Stimulated activated naive CD8-positive, alpha-beta T cell treated with anti-CD3 and anti-CD28 coated beads, Interleukin-15, amount 100 ng/mL, for 72 hours (primary cell): Measurements from ENCODE around the gene PLA2G4E.
A peak's percentile ranks its signal among the peaks of the same experiment; 100 is the strongest.

Source experiments
- ATAC-seq: fragments of 150-1000 bp; cut with Tn5 transposase; 2 replicates; pipeline ENCODE4 v1.10.0; 2021; ENCODE audit warnings: mild to moderate bottlenecking, moderate library complexity
- DNase-seq, 2 donors: peaks; one replicate each; pipeline ENCODE4 v3.0.0; 2021 to 2022
- H3K27ac Mint-ChIP-seq, 2 donors: one replicate each; pipeline ENCODE4 v1.8.0; 2022; ENCODE audit warnings: mild to moderate bottlenecking in 2 of 2, mixed read lengths in 2 of 2, moderate library complexity in 2 of 2
- H3K27me3 Mint-ChIP-seq: one replicate; pipeline ENCODE4 v1.8.0; 2022; ENCODE audit warnings: mixed read lengths
- H3K4me1 Mint-ChIP-seq: one replicate; pipeline ENCODE4 v1.8.0; 2022; ENCODE audit warnings: mild to moderate bottlenecking, mixed read lengths
- H3K4me3 Mint-ChIP-seq, 2 donors: one replicate each; pipeline ENCODE4 v1.8.0; 2022; ENCODE audit warnings: mild to moderate bottlenecking in 2 of 2, mixed read lengths in 2 of 2, moderate library complexity in 1 of 2
- H3K9me3 Mint-ChIP-seq, 2 donors: one replicate each; pipeline ENCODE4 v1.8.0; 2022; ENCODE audit warnings: mixed read lengths in 2 of 2

PLA2G4E gene

GRCh38 chr15:41968701-41969100, 52.1 kb downstream of the PLA2G4E start:
- peak overlapping the region in 1 of 2 donors; percentile 71 for H3K27ac Mint-ChIP-seq
- peaks cover 73% of the 10 kb centered on the region for H3K4me1 Mint-ChIP-seq
- peaks cover 1% of the 10 kb centered on the region for H3K27me3 Mint-ChIP-seq
- no peak overlapping the region for H3K4me3 Mint-ChIP-seq
- DNase-seq (no peak), ATAC-seq (no peak)
- no peaks in the 10 kb centered on the region for H3K9me3 Mint-ChIP-seq

DNA sequence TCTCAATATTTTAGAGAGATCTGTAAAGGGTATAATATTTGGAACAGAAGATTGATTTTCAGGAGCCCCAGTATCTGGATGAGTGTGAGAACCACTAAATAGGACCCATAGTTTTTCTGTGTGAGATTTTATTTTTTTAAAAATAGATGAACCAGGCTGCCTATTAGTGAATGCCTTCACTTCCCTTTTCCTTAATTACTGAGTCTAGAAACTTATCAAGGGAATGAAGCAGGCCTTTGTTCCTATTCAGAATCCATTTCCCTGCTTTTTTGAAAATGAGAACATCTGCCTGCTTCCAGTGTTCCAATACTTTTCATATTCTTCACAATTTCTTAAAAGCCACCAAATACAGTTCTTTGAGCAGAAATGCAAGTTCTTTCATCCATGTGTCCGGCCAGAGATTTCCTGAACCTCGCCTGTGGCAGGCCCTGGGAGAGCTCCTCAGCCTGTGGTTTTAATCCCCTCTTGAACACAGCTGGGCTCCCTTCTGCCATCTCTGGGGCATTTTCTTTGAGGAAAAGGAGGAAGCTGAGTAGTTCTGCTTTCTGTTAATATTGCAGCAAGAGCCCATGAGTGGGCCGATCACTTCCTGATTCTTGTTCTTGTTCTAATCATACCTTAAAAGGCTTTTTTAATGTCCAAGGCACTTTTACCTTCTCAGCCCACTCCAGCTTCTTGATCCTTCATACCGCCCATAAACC, 53.2 kb downstream of the PLA2G4E start:
- peaks cover 63% of the 10 kb centered on the region for H3K4me1 Mint-ChIP-seq
- DNase-seq (no peak), ATAC-seq (no peak)
- H3K9me3 Mint-ChIP-seq: no peaks in the 10 kb centered on the region
- H3K27ac Mint-ChIP-seq: no peak overlapping the region
- peak overlapping the region in 1 of 2 donors; percentile 6 for H3K4me3 Mint-ChIP-seq
- H3K27me3 Mint-ChIP-seq: no peaks in the 10 kb centered on the region

- H3K9me3 Mint-ChIP-seq: no peaks in the 10 kb centered on the region
- no peak overlapping the region for H3K27ac Mint-ChIP-seq
- no peak overlapping the region for H3K4me3 Mint-ChIP-seq
- DNase-seq (no peak), ATAC-seq (no peak)
- no peaks in the 10 kb centered on the region for H3K27me3 Mint-ChIP-seq
- H3K4me1 Mint-ChIP-seq: peaks cover 64% of the 10 kb centered on the region
These were observed 53.8 kb downstream of the PLA2G4E start for GRCh38 chr15:41966920-41967465.

- H3K4me1 Mint-ChIP-seq: peaks cover 68% of the 10 kb centered on the region
- no peak overlapping the region for H3K4me3 Mint-ChIP-seq
- H3K27me3 Mint-ChIP-seq: no peaks in the 10 kb centered on the region
- no peaks in the 10 kb centered on the region for H3K9me3 Mint-ChIP-seq
- H3K27ac Mint-ChIP-seq: no peak overlapping the region
- ATAC-seq: no peak
- no peak for DNase-seq
These were observed 54.4 kb downstream of the PLA2G4E start for GRCh38 chr15:41966414-41966812.

DNA sequence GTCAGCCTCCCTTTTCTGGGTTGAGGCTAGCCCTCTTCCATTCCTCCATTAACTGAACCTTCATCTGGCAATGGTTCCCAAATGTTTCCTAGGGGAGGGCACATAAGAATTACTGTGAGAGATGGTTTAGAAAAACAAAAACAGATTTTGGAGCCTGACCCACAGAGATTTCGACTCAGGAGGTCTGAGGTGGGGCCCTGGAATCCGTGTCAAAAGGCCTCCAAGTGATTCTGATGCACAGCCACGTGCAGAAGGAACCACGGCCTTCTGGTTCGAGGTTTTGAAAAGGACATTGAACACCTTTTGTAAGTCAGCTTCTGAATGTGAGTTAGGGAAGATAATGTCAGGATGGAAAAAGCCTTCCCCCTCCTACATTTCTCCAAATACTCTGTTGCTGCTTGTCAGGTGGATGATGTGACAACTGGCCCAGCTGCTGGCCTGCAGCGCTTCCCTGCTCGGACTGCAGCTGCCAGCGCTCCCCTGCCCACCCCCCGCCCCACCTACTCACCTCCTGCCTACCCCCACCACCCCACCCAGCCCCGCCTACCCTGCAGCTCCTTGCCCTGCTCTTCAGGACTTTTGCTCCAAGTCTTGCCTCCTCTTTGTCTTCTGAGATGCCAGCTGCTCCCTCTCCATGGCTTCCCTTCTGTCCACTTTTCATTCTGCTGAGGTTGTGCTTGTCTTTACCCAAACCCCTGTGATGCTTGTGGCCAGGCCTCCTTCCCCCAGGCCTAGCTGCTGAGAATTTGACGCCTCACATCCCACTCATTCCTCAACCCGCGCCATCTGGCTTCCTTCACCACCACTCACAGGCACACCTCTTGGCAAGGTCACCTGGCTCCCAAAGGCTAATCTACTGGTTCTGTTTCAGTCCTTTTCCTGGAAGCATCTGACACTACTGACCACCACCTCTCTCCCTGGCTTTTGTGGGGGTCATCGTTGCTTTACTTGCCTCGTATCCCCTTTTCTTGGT, 55.1 kb downstream of the PLA2G4E start:
- peaks cover 62% of the 10 kb centered on the region for H3K4me1 Mint-ChIP-seq
- DNase-seq: no peak
- no peaks in the 10 kb centered on the region for H3K9me3 Mint-ChIP-seq
- H3K4me3 Mint-ChIP-seq: no peak overlapping the region
- no peak for ATAC-seq
- peak overlapping the region in 1 of 2 donors; percentile 68 for H3K27ac Mint-ChIP-seq
- no peaks in the 10 kb centered on the region for H3K27me3 Mint-ChIP-seq

GRCh38 chr15:41961595-41962202, 59.1 kb downstream of the PLA2G4E start:
- no peaks in the 10 kb centered on the region for H3K9me3 Mint-ChIP-seq
- DNase-seq (no peak), ATAC-seq (no peak)
- H3K4me1 Mint-ChIP-seq: peaks cover 38% of the 10 kb centered on the region
- H3K27ac Mint-ChIP-seq: no peak overlapping the region
- no peaks in the 10 kb centered on the region for H3K27me3 Mint-ChIP-seq
- no peak overlapping the region for H3K4me3 Mint-ChIP-seq

- Mint-ChIP-seq H3K9me3 (no peaks in the 10 kb centered on the region), H3K27ac (no peak overlapping the region), H3K4me1 (peaks cover 32% of the 10 kb centered on the region), H3K4me3 (no peak overlapping the region), H3K27me3 (no peaks in the 10 kb centered on the region)
- ATAC-seq (no peak), DNase-seq (no peak)
These were observed 59.8 kb downstream of the PLA2G4E start for GRCh38 chr15:41961001-41961518.

DNA sequence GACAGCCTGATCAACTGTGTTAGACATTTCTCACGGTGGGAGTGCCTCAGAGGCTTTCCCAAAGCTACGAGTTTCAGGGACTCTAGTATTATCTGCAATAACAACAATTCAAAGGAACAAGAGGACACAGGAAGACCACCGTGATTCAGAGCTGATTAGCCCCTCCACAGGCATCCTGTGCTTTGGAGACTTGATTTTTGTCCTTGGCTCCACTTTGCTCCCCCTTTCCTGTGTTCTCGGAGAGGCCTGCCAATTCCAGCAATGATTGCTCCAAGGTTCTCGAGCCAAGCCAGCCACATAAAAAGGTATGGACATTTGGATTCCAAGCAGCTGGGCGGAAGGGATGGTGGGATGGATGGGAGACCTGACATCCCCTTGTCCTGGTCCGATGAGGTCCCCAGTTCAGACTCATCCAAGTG, 62.8 kb downstream of the PLA2G4E start:
- Mint-ChIP-seq H3K27me3 (no peaks in the 10 kb centered on the region), H3K4me3 (no peak overlapping the region), H3K9me3 (no peaks in the 10 kb centered on the region), H3K27ac (no peak overlapping the region), H3K4me1 (peaks cover 24% of the 10 kb centered on the region)
- ATAC-seq: no peak
- DNase-seq: no peak

DNA sequence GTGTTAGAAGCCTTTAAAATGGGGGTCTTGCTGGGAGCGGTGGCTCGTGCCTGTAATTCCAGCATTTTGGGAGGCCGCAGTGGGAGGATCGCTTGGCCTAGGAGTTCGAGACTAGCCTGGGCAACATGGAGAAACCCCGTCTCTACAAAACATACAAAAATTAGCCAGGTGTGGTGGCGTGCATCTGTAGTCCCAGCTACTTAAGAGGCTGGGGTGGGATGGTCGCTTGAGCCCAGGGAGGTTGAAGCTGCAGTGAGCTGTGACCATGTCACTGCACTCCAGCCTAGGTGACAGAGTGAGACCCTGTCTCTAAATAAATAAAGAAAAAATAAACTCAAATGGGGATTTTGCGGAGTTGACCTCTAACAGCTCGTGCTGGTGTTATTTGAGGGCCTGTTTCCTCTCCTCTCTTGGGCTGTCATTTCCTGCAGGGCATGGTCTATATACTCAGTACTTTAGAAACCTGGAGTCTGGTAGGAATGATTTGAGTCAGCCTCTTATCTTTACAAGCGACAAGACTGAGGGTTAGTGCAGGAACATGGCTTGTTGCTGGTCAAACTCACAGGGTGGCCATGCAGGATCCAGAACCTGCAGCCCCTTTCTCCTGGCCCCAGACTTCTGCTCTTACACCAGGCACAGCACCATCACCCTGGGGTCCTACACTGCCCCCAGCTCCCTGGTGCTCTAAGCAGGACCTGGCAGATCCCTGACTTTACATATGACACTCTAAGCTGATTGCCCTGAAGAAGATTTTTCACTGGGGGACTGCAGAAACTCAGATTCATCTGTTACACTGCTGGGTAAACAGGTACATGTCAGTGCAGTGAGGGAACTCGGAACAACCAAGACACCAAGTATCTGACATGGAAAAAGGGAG, 63.6 kb downstream of the PLA2G4E start:
- no peak overlapping the region for H3K4me3 Mint-ChIP-seq
- ATAC-seq (peak; percentile 80), DNase-seq (no peak)
- H3K9me3 Mint-ChIP-seq: no peaks in the 10 kb centered on the region
- no peaks in the 10 kb centered on the region for H3K27me3 Mint-ChIP-seq
- peaks cover 23% of the 10 kb centered on the region for H3K4me1 Mint-ChIP-seq
- H3K27ac Mint-ChIP-seq: no peak overlapping the region

DNA sequence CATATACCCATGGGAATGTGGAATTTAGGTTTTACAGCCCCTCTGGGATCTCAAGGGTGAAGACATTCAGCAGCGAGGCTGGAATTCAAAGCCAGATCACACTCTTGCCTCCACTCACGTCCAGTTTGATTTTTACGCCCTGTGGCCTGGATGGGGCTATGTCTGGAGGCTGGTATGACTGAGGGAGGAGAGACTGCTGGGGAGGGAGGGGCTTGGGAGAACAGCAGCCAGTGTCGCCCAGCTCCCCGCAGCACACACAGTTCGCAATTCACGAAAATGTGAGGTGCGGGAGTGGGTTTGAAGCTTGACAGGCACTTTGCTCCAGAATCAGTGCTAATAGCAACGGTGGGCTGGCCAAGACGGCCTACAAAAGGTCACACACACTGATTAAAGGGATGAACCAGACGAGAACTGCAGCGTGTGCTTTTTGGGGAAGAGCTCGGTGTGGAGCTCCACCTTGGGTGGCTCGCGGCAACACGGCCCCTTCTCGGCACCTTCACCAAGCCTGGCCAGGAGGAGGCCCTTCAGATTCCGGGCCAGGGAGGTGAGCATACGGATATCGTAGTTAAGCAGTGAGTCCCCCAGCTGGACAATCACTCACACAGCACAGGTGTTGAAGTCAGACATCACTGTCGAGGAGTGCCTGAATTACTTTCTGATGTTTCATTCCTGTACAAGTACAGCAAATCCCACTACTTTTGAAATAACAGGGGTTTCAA, 64.9 kb downstream of the PLA2G4E start:
- H3K4me3 Mint-ChIP-seq: no peak overlapping the region
- no peak for DNase-seq
- H3K4me1 Mint-ChIP-seq: peaks cover 17% of the 10 kb centered on the region
- ATAC-seq: no peak
- H3K27ac Mint-ChIP-seq: no peak overlapping the region
- H3K27me3 Mint-ChIP-seq: no peaks in the 10 kb centered on the region
- no peaks in the 10 kb centered on the region for H3K9me3 Mint-ChIP-seq

- ATAC-seq (no peak), DNase-seq (no peak)
- H3K27me3 Mint-ChIP-seq: no peaks in the 10 kb centered on the region
- H3K4me1 Mint-ChIP-seq: peaks cover 17% of the 10 kb centered on the region
- no peak overlapping the region for H3K4me3 Mint-ChIP-seq
- no peak overlapping the region for H3K27ac Mint-ChIP-seq
- H3K9me3 Mint-ChIP-seq: no peaks in the 10 kb centered on the region
These were observed 65.7 kb downstream of the PLA2G4E start for GRCh38 chr15:41955100-41955499.

GRCh38 chr15:41954036-41954435, 66.8 kb downstream of the PLA2G4E start:
- Mint-ChIP-seq H3K27me3 (no peaks in the 10 kb centered on the region), H3K9me3 (no peaks in the 10 kb centered on the region), H3K4me3 (no peak overlapping the region), H3K4me1 (peaks cover 17% of the 10 kb centered on the region), H3K27ac (no peak overlapping the region)
- DNase-seq: no peak
- ATAC-seq: no peak

- DNase-seq: no peak
- ATAC-seq: no peak
- H3K4me3 Mint-ChIP-seq: no peak overlapping the region
- H3K9me3 Mint-ChIP-seq: no peaks in the 10 kb centered on the region
- H3K27ac Mint-ChIP-seq: peak overlapping the region in 1 of 2 donors; percentile 48
- H3K4me1 Mint-ChIP-seq: peaks cover 4% of the 10 kb centered on the region
- H3K27me3 Mint-ChIP-seq: no peaks in the 10 kb centered on the region
These were observed 68.8 kb downstream of the PLA2G4E start for GRCh38 chr15:41952013-41952563.

DNA sequence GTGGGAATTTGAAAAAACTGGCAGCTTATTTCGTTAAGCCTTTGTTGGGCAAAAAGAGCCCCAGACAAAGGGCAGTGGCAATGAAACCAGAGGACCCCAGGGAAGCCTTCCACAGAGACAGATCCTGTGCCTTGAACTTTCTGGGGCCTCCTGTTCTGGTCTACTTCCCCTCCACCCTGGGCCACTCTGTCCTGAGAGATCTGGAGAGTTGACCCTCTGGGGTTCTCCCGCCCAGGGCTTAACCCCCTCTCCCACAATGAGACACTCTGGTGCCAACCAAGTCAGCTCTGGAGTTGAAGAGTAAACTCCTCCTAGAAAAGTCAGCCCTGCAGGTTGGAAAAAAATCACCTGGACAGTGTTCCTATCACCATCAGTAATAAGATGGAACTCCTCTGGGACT, 69.3 kb downstream of the PLA2G4E start:
- DNase-seq (no peak), ATAC-seq (no peak)
- no peaks in the 10 kb centered on the region for H3K27me3 Mint-ChIP-seq
- H3K9me3 Mint-ChIP-seq: no peaks in the 10 kb centered on the region
- H3K4me1 Mint-ChIP-seq: no peaks in the 10 kb centered on the region
- H3K4me3 Mint-ChIP-seq: no peak overlapping the region
- H3K27ac Mint-ChIP-seq: peak overlapping the region in 1 of 2 donors; percentile 48
